HepG2 (cell line): ENCODE measurements around the gene HLCS. TPM values are rescaled to one million over a fixed set of nuclear protein-coding genes. Genes with fewer than 3 reads are reported as not detected.
A peak's percentile ranks its signal among the peaks of the same experiment; 100 is the strongest.

ENCODE experiments used
- ARID5B ChIP-seq: IDR thresholded peaks from 2 replicates; pipeline ENCODE4 v1.4.0; 2020; ENCODE audit warnings: mild to moderate bottlenecking, missing genetic modification reagents
- EHMT2 ChIP-seq: fragments of 200-600 bp; sonication (generic); IDR thresholded peaks from 2 replicates; pipeline ENCODE4 v1.7.0; 2017; ENCODE audit warnings: antibody characterized with exemption, low read depth, low read length, borderline replicate concordance
- LBX2 ChIP-seq: sonication (generic); formaldehyde crosslinking; IDR thresholded peaks from 2 replicates; pipeline ENCODE4 v1.5.0; 2020; ENCODE audit warnings: missing genetic modification reagents, mild to moderate bottlenecking, borderline replicate concordance
- MATR3 ChIP-seq: sonication (generic); formaldehyde crosslinking; IDR thresholded peaks from 2 replicates; pipeline ENCODE4 v1.4.0; 2020; ENCODE audit warnings: missing genetic modification reagents
- MED8 ChIP-seq: sonication (generic); formaldehyde crosslinking; IDR thresholded peaks from 2 replicates; pipeline ENCODE4 v1.8.1; 2023; ENCODE audit warnings: mild to moderate bottlenecking, missing genetic modification reagents; ENCODE audit not compliant: insufficient replicate concordance
- NFKB2 ChIP-seq: sonication (generic); formaldehyde crosslinking; IDR thresholded peaks from 2 replicates; pipeline ENCODE4 v1.4.0; 2020; ENCODE audit warnings: missing genetic modification reagents, borderline replicate concordance
- POLR2AphosphoS5 ChIP-seq: IDR thresholded peaks from 2 replicates; pipeline ENCODE4 v1.6.1; 2012; ENCODE audit warnings: low read depth, low read length
- PRDM15 ChIP-seq: sonication (generic); formaldehyde crosslinking; IDR thresholded peaks from 2 replicates; pipeline ENCODE4 v1.4.0; 2020; ENCODE audit warnings: missing genetic modification reagents
- SAFB2 ChIP-seq: sonication (generic); formaldehyde crosslinking; IDR thresholded peaks from 2 replicates; pipeline ENCODE4 v1.5.1; 2020; ENCODE audit warnings: missing genetic modification reagents, low read depth, mild to moderate bottlenecking, borderline replicate concordance
- TSC22D2 ChIP-seq: sonication (generic); formaldehyde crosslinking; IDR thresholded peaks from 2 replicates; pipeline ENCODE4 v1.5.1; 2020; ENCODE audit warnings: missing genetic modification reagents, mild to moderate bottlenecking, borderline replicate concordance
- ZBTB49 ChIP-seq: sonication (generic); formaldehyde crosslinking; IDR thresholded peaks from 2 replicates; pipeline ENCODE4 v1.4.0; 2020; ENCODE audit warnings: missing genetic modification reagents, borderline replicate concordance
- ZFP37 ChIP-seq: sonication (generic); formaldehyde crosslinking; IDR thresholded peaks from 2 replicates; pipeline ENCODE4 v1.4.0; 2020; ENCODE audit warnings: missing genetic modification reagents, borderline replicate concordance
- ZFY ChIP-seq: sonication (generic); formaldehyde crosslinking; IDR thresholded peaks from 2 replicates; pipeline ENCODE4 v1.4.0; 2020; ENCODE audit warnings: missing genetic modification reagents
- ZNF101 ChIP-seq: sonication (generic); formaldehyde crosslinking; IDR thresholded peaks from 2 replicates; pipeline ENCODE4 v1.4.0; 2020; ENCODE audit warnings: mild to moderate bottlenecking, low read depth, missing genetic modification reagents, borderline replicate concordance
- ZNF576 ChIP-seq: sonication (generic); formaldehyde crosslinking; IDR thresholded peaks from 2 replicates; pipeline ENCODE4 v1.4.0; 2020; ENCODE audit warnings: mild to moderate bottlenecking, missing genetic modification reagents
- ZNF605 ChIP-seq: sonication (generic); formaldehyde crosslinking; IDR thresholded peaks from 2 replicates; pipeline ENCODE4 v1.8.0; 2022; ENCODE audit warnings: mild to moderate bottlenecking, missing genetic modification reagents
- ZNF775 ChIP-seq: sonication (generic); formaldehyde crosslinking; IDR thresholded peaks from 2 replicates; pipeline ENCODE4 v1.4.0; 2020; ENCODE audit warnings: missing genetic modification reagents, mild to moderate bottlenecking, moderate library complexity, borderline replicate concordance
- polyA plus RNA-seq, 8 experiments: library from polyadenylated mRNA; depleted of rRNA in 3 of 8; stranded (reverse) in 7 of 8; unstranded in 1 of 8; fragments of >200 nt; fragmentation: Illumina TruSeq in 4 of 8; extraction: Trizol in 4 of 8; gene quantifications; 2 replicates each; pipeline versions ENCODE4 v1.2.1 to v1.2.3, GENCODE V29; 2011 to 2016; ENCODE audit warnings: low read depth in 4 of 8, missing spikeins in 1 of 8, mixed read lengths in 1 of 8; ENCODE audit not compliant: insufficient read depth in 1 of 8
- total RNA-seq, 5 experiments: library from RNA; depleted of rRNA; stranded (reverse); fragments of >200 nt; fragmentation: Illumina TruSeq; extraction: Trizol; gene quantifications; 2 replicates each; pipeline ENCODE4 v1.2.3, GENCODE V29; 2016; ENCODE audit warnings: low read depth in 1 of 5

The HLCS gene
- total and polyA plus RNA-seq, 2 of the 13 experiments (the other 11 are each of a cell fraction or from before 2014, with no cell fraction given) = 7.9 to 12.3 TPM

GRCh38 chr21:36989699-36990507 is 23.4 kb upstream of the HLCS start (continued):
- peak; percentile 62 for TF ChIP-seq ARID5B (CRISPR knock-in tag)
- peak; percentile 91 for TF ChIP-seq NFKB2
- TF ChIP-seq PRDM15 = peak; percentile 6; the same call in 1 of the 2 replicates
- no peak for TF ChIP-seq POLR2AphosphoS5
- peak; percentile 19 for TF ChIP-seq MED8 (CRISPR knock-in tag)
- peak; percentile 82; the same call in 1 of the 2 replicates for TF ChIP-seq LBX2 (CRISPR knock-in tag)
- TF ChIP-seq MATR3 = no peak
- TF ChIP-seq ZFP37 = no peak
- TF ChIP-seq ZFY (CRISPR knock-in tag) = peak; percentile 96
- no peak for TF ChIP-seq EHMT2
- peak; percentile 36; the same call in 1 of the 2 replicates for TF ChIP-seq ZNF576
- peak; percentile 91 for TF ChIP-seq ZNF605 (CRISPR knock-in tag)
- TF ChIP-seq ZNF775 (CRISPR knock-in tag) = no peak
- peak; percentile 74; the same call in 1 of the 2 replicates for TF ChIP-seq ZNF101
- TF ChIP-seq TSC22D2 (CRISPR knock-in tag) = peak; percentile 57; the same call in 1 of the 2 replicates
- TF ChIP-seq SAFB2 (CRISPR knock-in tag) = peak; percentile 86
- peak; percentile 49; the same call in 1 of the 2 replicates for TF ChIP-seq ZBTB49
